GM12865 (cell line): ENCODE results near the gene PRKCQ.

ENCODE experiments used
- DNase-seq: peaks from one replicate; pipeline ENCODE4 v3.0.0; 2010; ENCODE audit warnings: low read depth
- H3K4me3 ChIP-seq: 2 replicates; pipeline ENCODE4 v1.5.1; 2011; ENCODE audit warnings: mild to moderate bottlenecking, low read depth, low read length, control low read depth
- CTCF ChIP-seq: IDR thresholded peaks from 2 replicates; pipeline ENCODE4 v1.5.1; 2011; ENCODE audit warnings: low read length, control low read depth, low read depth, inconsistent platforms; ENCODE audit not compliant: insufficient read depth; ENCODE audit errors: missing control alignments

PRKCQ gene

GRCh38 chr10:6505300-6505699 lies 74.8 kb downstream of the PRKCQ start:
- no peak for DNase-seq
- TF ChIP-seq CTCF = no peak
- H3K4me3 ChIP-seq = no peak overlapping the region

- no peak for DNase-seq
- no peak for TF ChIP-seq CTCF
- no peak overlapping the region for H3K4me3 ChIP-seq
Measured at GRCh38 chr10:6504296-6504695, 75.8 kb downstream of the PRKCQ start.

- no peak overlapping the region for H3K4me3 ChIP-seq
- TF ChIP-seq CTCF = no peak
- no peak for DNase-seq
Measured at GRCh38 chr10:6503171-6503570, 76.9 kb downstream of the PRKCQ start.

GRCh38 chr10:6501931-6502330 lies 78.1 kb downstream of the PRKCQ start:
- no peak for DNase-seq
- no peak overlapping the region for H3K4me3 ChIP-seq
- no peak for TF ChIP-seq CTCF

- H3K4me3 ChIP-seq = no peak overlapping the region
- DNase-seq = no peak
- TF ChIP-seq CTCF = no peak
Measured at GRCh38 chr10:6499974-6500373, 80.1 kb downstream of the PRKCQ start.

- no peak for DNase-seq
- no peak overlapping the region for H3K4me3 ChIP-seq
- TF ChIP-seq CTCF = no peak
Measured at GRCh38 chr10:6498771-6499170, 81.3 kb downstream of the PRKCQ start.

GRCh38 chr10:6497620-6498019 lies 82.5 kb downstream of the PRKCQ start:
- H3K4me3 ChIP-seq = no peak overlapping the region
- no peak for DNase-seq
- no peak for TF ChIP-seq CTCF
